Pancreas (tissue), 10 donors: ENCODE data around the gene CDC42EP4. TPM values are rescaled to one million over a fixed set of nuclear protein-coding genes. Genes with fewer than 3 reads are reported as not detected.
A peak's percentile ranks its signal among the peaks of the same experiment; 100 is the strongest.

ENCODE experiments used
- ATAC-seq, 4 donors: fragments of 200-7000 bp; cut with Tn5 transposase; one replicate each; pipeline versions ENCODE4 v1.8.0 to v1.9.1; 2020; ENCODE audit warnings: mild to moderate bottlenecking in 4 of 4, moderate library complexity in 4 of 4
- DNase-seq, 6 donors: peaks; one replicate each; pipeline ENCODE4 v3.0.0-alpha.2; 2020
- FAIRE-seq: peaks from 2 replicates; lab custom pipeline; 2012; peaks lifted over from hg19 to GRCh38; lab: Jason Lieb, UNC
- H3K27ac ChIP-seq, 4 donors: fragments of 200-600 bp; sonication (generic); 1 replicate in 3 of 4; 2 replicates in 1 of 4; pipeline versions ENCODE4 v1.5.0 to v1.8.0; 2020
- H3K27me3 ChIP-seq, 4 donors: fragments of 200-600 bp; one replicate each; pipeline ENCODE4 v1.8.0; 2021
- H3K36me3 ChIP-seq, 3 donors: fragments of 200-600 bp; sonication (generic) in 1 of 3; one replicate each; pipeline versions ENCODE4 v1.5.0 to v1.8.0; 2020 to 2021
- H3K4me1 ChIP-seq, 3 donors: fragments of 200-600 bp; one replicate each; pipeline ENCODE4 v1.8.0; 2021
- H3K4me3 ChIP-seq, 4 donors: fragments of 200-600 bp; sonication (generic) in 2 of 4; one replicate each; pipeline versions ENCODE4 v1.5.0 to v1.8.0; 2020 to 2021
- H3K9me3 ChIP-seq, 4 donors: fragments of 200-600 bp; one replicate each; pipeline ENCODE4 v1.8.0; 2021
- WGBS, 2 donors: extraction: QIAGEN DNeasy Blood & Tissue Kit; methylation state at CpG; one replicate each; pipeline ENCODE4 v1.1.7; 2013; 5-methylcytosine and 5-hydroxymethylcytosine counted together
- intact Hi-C, 3 donors: fragments of 100-400 bp; cut with DNase I; formaldehyde crosslinking; loops; one replicate each; pipeline versions ENCODE4 v1.11.1 to v1.14.2; 2022
- polyA plus RNA-seq, 2 donors: library from polyadenylated mRNA; stranded (reverse); fragments of 200-250 nt; gene quantifications; one replicate each; pipeline ENCODE4 v1.2.3, GENCODE V29; 2013
- total RNA-seq, 6 donors: library from RNA; stranded (reverse); fragmentation: NEBNext Ultra II Directional in 4 of 6; extraction: Animal tissue kit (Norgen Biotek cat#: 25700) in 4 of 6; gene quantifications; one replicate each; pipeline versions ENCODE4 v1.2.1 to v1.2.4, GENCODE V29; 2021 to 2023
- TF ChIP-seq, protein P1 (sequence below), 4 donors: fragments of 200-600 bp; sonication (generic) in 3 of 4; IDR thresholded peaks; one replicate each; pipeline versions ENCODE4 v1.5.0 to v1.8.0; 2021; ENCODE audit warnings: antibody characterized with exemption in 4 of 4
- donor health status: healthy with polysubstance abuse.
- donor health status: DM: no; HTN: no; CAD: no; lungs with moderate emphysema.
- donor health status: DM: no; HTN: no; CAD: no.
- donor health status: control.
- donor health status: control.
- donor health status: Bipolar disorder and iron deficiency.
- donor health status: DM: yes; HTN: yes; CAD: no.
- donor health status: DM: no; HTN: no; CAD: no.
- donor health status: DM: no; HTN: no; CAD: no.
- donor health status: DM: yes; HTN: yes; CAD: no.

The CDC42EP4 gene
- total and polyA plus RNA-seq, 8 donors, result 24.2 to 56.2 (median 44.5) TPM

DNA sequence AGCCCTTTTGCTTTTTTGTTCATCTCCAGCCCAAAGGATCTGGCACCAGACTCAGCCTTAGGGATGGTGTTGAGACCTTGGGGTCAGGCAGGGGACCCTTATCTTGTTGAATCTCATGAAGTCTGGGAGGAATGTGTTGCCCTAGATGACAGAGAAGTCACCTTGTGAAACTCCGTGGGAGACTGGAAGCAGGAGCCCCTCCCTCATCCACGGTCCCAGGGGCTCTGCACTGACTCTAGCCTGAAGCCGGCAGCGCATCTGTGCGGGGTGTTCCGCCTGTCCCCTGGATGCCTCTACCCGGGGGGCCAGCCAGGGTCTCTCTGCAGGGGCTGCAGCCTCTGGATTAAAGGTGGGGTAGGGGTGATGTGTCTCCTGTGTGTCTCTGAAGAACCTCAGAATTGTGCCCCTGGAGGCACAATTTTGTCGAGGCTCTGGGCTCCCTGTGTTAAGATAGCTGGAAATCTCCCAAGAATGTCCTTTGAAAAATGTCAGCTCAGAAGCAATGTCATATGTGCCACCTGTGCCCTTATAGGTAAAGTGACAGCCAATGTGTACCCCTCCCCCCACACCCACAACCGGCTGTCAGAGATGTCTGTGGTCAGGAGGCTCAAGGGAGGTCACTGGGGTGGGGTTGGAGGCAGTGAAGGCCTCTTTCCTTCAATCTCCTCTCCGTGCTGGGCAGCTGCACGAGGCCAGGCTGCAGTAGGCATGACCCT is 32.1 kb upstream of the CDC42EP4 start:
- H3K4me1 ChIP-seq, result peaks cover 0 to 3% (median 0%) of the 10 kb centered on the region in 3 donors
- no peak for DNase-seq

DNA sequence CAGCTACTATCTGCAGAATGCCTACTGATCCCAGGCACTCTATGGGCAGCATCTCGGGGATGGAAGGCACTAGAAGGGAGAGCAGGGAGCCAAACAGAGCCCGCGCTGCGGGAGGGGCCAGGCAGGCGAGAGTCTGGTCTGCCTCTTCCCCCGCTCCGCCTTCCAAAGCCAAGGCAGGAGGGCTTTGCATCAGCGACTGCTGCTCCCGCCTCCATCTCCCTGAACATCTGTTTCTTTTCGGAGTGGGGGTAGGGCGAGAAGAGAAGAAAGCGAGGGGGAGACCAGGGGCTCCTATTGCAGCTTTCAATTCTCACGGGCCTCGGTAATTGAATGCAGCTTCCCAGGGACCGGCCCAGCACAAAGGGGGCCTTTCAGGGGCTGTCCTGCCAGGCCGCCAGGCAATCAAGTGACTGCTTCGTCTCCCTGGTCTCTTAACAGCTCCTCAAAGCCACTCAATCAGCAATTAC is 31.4 kb upstream of the CDC42EP4 start:
- Histone ChIP-seq H3K4me1 (peaks cover 0 to 3% (median 0%) of the 10 kb centered on the region in 3 donors), H3K4me3 (no peak overlapping the region), H3K27me3 (no peaks in the 10 kb centered on the region), H3K27ac (peak overlapping the region in 1 of 4 donors; percentile 33), H3K36me3 (no peaks in the 10 kb centered on the region), H3K9me3 (no peaks in the 10 kb centered on the region)
- FAIRE-seq (no peak), ATAC-seq (peak; percentile 36 to 67 (median 44)), DNase-seq (peak in 2 of 6 donors; percentile 52 to 53)
- intact Hi-C loops, result no loop called here
- TF ChIP-seq, protein P1, sequence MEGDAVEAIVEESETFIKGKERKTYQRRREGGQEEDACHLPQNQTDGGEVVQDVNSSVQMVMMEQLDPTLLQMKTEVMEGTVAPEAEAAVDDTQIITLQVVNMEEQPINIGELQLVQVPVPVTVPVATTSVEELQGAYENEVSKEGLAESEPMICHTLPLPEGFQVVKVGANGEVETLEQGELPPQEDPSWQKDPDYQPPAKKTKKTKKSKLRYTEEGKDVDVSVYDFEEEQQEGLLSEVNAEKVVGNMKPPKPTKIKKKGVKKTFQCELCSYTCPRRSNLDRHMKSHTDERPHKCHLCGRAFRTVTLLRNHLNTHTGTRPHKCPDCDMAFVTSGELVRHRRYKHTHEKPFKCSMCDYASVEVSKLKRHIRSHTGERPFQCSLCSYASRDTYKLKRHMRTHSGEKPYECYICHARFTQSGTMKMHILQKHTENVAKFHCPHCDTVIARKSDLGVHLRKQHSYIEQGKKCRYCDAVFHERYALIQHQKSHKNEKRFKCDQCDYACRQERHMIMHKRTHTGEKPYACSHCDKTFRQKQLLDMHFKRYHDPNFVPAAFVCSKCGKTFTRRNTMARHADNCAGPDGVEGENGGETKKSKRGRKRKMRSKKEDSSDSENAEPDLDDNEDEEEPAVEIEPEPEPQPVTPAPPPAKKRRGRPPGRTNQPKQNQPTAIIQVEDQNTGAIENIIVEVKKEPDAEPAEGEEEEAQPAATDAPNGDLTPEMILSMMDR (IDR thresholded peaks at IDR 0.05), result no peak
- 44 to 57% methylated on average over 17 of the region's 17 CpGs for WGBS, 2 donors

More for the DNA sequence above, 32.1 kb upstream of the CDC42EP4 start:
- intact Hi-C loops, result no loop called here
- no peak for ATAC-seq
- FAIRE-seq, result no peak
- no peak overlapping the region for H3K4me3 ChIP-seq
- WGBS, 2 donors, result 68% methylated on average over 11 of the region's 11 CpGs
- no peaks in the 10 kb centered on the region for H3K27me3 ChIP-seq
- H3K27ac ChIP-seq, result no peak overlapping the region
- no peaks in the 10 kb centered on the region for H3K9me3 ChIP-seq
- H3K36me3 ChIP-seq, result no peaks in the 10 kb centered on the region
- TF ChIP-seq, protein P1 (IDR thresholded peaks at IDR 0.05), result no peak

GRCh38 chr17:73342541-73343167 is 30.9 kb upstream of the CDC42EP4 start:
- H3K27ac ChIP-seq, result peak overlapping the region in 2 of 4 donors; percentile 63 to 68
- no peak for DNase-seq
- H3K4me1 ChIP-seq, result peaks cover 0 to 3% (median 0%) of the 10 kb centered on the region in 3 donors
- H3K4me3 ChIP-seq, result no peak overlapping the region
- TF ChIP-seq, protein P1 (IDR thresholded peaks at IDR 0.05), result no peak
- intact Hi-C loops, result no loop called here
- H3K27me3 ChIP-seq, result no peaks in the 10 kb centered on the region
- no peaks in the 10 kb centered on the region for H3K36me3 ChIP-seq
- no peaks in the 10 kb centered on the region for H3K9me3 ChIP-seq
- 51 to 55% methylated on average over 7 of the region's 7 CpGs for WGBS, 2 donors
- peak in 3 of 4 donors; percentile 5 to 11 (median 7) for ATAC-seq
- FAIRE-seq, result no peak

GRCh38 chr17:73342050-73342522 is 30.3 kb upstream of the CDC42EP4 start:
- intact Hi-C loops, result no loop called here
- FAIRE-seq (no peak), DNase-seq (peak in 4 of 6 donors; percentile 44 to 65 (median 55)), ATAC-seq (peak; percentile 51 to 83 (median 78))
- peak overlapping the region in 2 of 4 donors; percentile 63 to 68 for H3K27ac ChIP-seq
- TF ChIP-seq, protein P1 (IDR thresholded peaks at IDR 0.05), result no peak
- WGBS, 2 donors, result 64 to 70% methylated on average over 12 of the region's 12 CpGs
- H3K9me3 ChIP-seq, result no peaks in the 10 kb centered on the region
- H3K4me1 ChIP-seq, result peaks cover 0 to 3% (median 0%) of the 10 kb centered on the region in 3 donors
- H3K4me3 ChIP-seq, result no peak overlapping the region
- H3K27me3 ChIP-seq, result no peaks in the 10 kb centered on the region
- no peaks in the 10 kb centered on the region for H3K36me3 ChIP-seq
